Stimulated activated CD4-positive, alpha-beta T cell treated with anti-CD3 and anti-CD28 coated beads, Interleukin-12 subunit alpha, Interleukin-12 subunit beta, amount 100 ng/mL, for 48 hours (primary cell): ENCODE results near the gene ABCA4.
"Not testable (repeated sequence)": the region's sequence is repeated elsewhere in the genome, so short reads cannot be mapped to it uniquely, and the experiment has no call there.

Source experiments
- DNase-seq, 3 donors: peaks; one replicate each; pipeline ENCODE4 v3.0.0-alpha.2; 2020; ENCODE audit warnings: low read depth in 2 of 3, low spot score in 1 of 3

ABCA4 gene

DNA sequence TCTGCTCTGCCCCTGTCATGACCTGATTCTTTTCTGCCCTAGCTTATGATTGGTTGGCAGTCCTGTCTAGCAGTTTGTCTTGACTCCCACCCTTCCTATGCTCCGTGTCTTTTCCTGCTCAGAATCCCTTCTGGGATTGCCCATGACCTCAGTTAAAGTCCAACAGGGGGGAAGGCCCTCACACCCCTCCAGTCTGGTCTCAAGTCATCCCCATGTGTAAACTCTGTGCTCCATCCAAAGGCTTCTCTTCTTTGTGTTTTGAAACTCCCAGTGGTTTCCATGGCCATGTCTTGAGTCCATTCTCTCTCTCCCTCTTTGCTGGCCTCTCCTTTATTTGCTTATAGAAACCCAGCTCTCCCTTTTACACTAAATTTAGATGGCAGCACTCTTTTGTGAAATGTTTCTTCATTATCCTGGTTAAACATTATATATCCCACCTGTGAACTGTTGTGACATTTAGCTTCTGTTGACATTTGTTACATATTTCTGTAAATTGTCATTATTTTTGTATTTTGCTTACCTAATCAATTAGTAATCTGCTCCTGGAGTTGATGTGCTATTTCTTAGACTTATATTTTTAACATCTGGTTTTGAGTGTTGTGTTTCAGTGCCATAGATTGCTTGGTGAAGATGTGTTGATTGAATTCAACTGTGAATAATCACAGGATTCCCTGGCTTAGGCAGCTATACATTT is 162.8 kb downstream of the ABCA4 start:
- DNase-seq, result no peak

DNA sequence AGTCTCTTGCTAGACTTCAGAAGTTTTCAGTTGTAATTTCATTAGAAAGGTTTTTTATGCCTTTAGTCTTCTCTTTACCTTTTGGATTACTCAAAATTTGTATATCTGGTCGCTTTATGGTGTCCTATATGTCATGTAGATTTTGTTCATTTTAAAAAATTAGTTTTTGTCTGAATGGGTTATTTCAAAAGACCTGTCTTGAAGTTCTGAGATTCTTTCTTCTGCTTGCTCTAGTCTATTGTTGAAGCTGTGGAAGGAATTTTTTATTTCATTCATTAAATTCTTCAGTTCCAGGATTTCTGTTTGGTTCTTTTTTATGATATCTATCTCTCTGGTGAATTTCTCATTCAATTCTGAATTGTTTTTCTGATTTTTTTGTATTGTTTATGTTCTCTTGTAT is 165.2 kb downstream of the ABCA4 start:
- DNase-seq, result no peak

DNA sequence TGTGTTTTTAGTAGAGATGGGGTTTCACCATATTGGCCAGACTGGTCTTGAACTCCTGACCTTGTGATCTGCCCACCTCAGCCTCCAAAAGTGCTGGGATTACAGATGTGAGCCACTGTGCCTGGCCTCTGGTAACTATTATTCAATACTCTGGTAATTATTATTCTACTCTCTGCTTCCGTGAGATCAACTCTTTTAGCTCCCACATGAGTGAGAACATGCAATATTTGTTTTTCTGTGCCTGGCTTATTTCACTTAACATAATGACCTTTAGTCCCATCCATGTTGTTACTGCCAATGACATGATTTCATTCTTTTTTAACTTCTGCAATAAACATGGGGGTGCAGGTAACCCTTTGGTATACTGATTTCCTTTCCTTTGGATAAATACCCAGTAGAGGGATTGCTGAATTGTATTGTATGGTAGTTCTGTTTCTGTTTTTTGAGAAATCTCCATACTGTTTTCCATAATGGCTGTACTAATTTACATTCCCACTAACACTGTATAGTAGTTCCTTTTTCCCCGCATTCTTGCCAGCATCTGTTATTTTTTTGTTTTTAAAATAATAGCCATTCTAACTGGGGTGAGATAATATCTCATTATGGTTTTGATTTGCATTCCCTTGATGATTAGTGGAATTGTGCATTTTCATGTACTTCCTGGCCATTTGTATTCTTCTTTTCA is 173.8 kb downstream of the ABCA4 start:
- not testable (repeated sequence) for DNase-seq
